Ishikawa (cell line): ENCODE data around the gene RHOB.

Experiments used
- CREB1 ChIP-seq: IDR thresholded peaks from 2 replicates; pipeline ENCODE4 v1.6.1; 2012; ENCODE audit warnings: low read depth
- RAD21 ChIP-seq: IDR thresholded peaks from 2 replicates; pipeline ENCODE4 v1.6.1; 2012; ENCODE audit warnings: low read depth
- REST ChIP-seq: IDR thresholded peaks from 2 replicates; pipeline ENCODE4 v1.6.1; 2012; ENCODE audit warnings: low read depth, mild to moderate bottlenecking
- TAF1 ChIP-seq: IDR thresholded peaks from 2 replicates; pipeline ENCODE4 v1.6.1; 2012; ENCODE audit warnings: low read depth, mild to moderate bottlenecking
- TCF12 ChIP-seq: IDR thresholded peaks from 2 replicates; pipeline ENCODE4 v1.6.1; 2012; ENCODE audit warnings: low read depth

DNA sequence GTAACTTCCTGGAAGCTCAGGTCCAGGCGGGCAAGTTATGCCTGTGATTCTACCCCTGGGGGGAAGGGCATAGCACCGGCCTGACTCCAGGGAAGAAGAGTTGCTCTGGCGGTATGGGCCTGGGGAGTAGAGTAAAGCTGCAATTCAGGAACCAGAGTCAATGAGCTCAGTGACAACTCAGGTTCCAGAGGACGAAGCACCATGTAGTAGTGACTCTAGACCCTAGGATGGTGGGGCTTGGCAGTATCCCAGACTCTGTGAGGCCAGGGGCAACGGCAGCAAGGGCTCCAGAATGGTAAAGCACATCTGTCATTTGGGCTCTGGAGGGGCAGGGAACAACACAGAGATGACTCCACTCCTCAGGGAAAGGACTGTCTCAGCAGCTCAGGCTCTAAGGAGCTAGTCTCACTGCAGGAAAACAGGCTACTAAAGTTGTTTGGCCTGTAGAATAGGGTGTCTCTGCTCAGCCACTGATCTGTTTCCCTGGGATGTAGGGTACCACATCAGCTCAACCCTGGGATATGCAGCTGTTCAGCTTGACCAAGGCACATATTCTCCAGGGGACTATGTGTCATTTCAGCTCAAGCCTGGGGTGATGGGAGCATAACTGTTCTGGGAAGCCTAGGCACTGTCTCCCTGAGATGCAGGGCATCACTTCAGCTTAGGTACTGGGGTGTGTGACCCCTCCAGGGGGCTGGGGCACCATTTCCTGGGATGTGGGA, 36.2 kb upstream of the RHOB start:
- TF ChIP-seq RAD21 (no peak), REST (no peak), TCF12 (no peak), TAF1 (no peak), CREB1 (no peak)
